ENCODE data around the gene KCTD19.
"Not testable (repeated sequence)": the region's sequence is repeated elsewhere in the genome, so short reads cannot be mapped to it uniquely, and the experiment has no call there.

The KCTD19 gene

GRCh38 chr16:67326472-67327309 is at the start of gene KCTD19, which contains the start of gene LRRC36:
TSS of gene KCTD19 (minus strand) at chr16:67326741. CDS start at chr16:67326707, 34 bp downstream.
TSS of gene LRRC36 (plus strand) at chr16:67326815. CDS start at chr16:67326863, 48 bp downstream.
- peak; percentile 61 to 62 for DNase-seq

- not testable (repeated sequence) for DNase-seq
These were observed 49.5 kb upstream of the KCTD19 start for GRCh38 chr16:67376012-67376411.

DNA sequence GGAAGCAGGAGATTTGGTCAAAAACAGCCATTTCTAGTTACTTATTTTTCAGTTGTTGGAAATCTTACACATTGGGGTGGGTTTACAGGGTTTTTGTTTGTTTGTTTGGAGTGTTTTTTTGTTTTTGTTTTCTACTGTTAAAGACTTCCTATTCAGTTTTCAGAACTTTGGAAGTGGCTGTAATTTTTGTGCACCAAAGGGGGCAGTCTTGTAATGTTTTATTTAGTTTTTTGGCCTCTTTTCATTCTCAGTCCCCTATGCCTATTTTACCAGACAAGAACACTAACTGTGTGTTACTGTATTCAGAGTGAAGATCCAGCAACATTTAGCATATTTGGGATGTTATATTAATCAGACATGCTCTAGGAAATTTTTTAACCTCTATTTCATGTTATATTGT is 46.1 kb upstream of the KCTD19 start:
- DNase-seq, result no peak

- no peak for DNase-seq
These were observed 44.1 kb upstream of the KCTD19 start for GRCh38 chr16:67370661-67371060.

DNA sequence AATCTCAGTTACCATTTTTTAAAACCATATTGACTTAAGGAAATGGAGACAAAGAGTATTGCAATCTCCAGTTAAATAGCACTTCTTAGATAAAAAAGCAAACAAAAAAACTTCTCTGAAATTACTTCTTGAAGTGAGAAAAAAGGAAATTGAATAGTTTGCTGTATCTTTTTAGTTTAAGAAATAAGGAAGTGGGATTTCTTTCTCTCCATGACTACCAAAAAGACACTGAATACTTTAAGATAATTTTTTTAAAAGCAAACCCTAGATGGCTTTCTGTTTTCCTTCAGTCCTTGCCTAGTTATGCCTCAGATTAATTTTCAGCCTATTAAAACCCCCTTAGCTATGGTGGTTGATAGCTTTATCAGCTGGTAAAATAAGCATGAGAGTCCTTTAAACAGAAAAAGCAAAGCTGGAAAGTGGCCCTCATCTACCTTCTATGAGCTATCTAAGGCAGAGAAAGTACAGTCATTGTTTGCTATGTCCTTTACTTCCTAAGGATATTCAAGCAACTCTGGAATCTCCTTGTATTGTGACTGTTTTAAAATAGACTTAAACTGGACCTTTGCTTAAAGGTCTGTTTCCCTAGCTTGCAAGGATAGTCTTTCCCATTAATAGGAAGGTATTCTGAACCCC is 38.2 kb upstream of the KCTD19 start:
- no peak for DNase-seq

DNA sequence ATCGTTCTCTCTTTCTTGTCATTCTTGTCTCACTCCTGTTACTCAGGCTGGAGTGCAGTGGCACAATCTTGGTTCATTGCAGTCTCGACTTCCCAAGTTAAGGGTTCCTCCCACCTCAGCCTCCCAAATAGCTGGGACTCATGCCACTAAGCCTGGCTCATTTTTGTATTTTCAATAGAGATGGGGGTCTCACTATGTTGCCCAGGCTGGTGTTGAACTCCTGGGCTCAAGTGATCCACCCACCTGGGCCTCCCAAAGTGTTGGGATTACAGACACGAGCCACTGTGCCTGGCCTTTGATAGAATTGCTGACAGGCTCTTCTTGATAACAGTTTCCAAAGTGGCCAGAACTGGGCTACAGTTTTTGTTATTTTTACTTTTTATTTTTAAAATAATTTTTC is 34.5 kb upstream of the KCTD19 start:
- DNase-seq, result no peak

GRCh38 chr16:67359540-67360269 is 33.2 kb upstream of the KCTD19 start:
- DNase-seq, result not testable (repeated sequence)

DNA sequence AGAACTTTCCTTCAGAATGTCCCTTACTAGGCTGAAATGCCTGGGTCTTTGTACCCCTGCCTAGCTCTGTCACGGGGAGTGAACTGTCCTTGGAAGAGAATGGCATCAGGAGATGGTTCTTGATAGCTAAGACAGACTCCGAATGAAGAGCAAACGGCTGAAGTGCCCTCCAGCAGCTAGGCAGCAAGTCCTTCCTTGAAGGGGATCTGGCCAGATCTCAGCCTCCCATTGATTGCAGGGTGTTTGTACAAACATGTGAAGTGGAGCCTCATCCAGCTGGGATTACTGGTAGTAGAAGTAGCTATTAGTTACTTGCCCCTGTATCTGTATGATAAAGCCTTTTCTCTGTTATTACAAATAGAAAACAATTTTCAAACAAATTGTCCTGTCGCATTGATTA is 31.0 kb upstream of the KCTD19 start:
- DNase-seq, result no peak

DNA sequence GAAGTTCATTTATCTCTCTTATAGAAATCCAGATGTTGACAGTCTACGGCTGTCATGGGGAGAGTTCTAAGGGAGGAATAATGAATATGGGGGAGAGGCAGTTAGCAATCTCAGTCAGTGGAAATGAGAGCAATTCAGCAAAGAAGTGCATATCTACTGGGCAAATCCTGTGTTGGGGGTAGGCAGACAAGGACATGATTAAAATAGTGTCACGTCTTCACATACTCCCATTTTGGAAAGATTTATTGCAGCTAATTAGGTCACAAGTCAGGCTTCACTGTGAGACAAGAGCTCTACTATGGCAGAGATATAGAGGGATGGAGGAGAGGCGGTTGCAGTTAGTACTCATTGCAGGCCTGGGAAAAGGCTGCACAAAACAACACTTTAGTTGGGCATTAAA is 29.9 kb upstream of the KCTD19 start:
- DNase-seq, result no peak

DNA sequence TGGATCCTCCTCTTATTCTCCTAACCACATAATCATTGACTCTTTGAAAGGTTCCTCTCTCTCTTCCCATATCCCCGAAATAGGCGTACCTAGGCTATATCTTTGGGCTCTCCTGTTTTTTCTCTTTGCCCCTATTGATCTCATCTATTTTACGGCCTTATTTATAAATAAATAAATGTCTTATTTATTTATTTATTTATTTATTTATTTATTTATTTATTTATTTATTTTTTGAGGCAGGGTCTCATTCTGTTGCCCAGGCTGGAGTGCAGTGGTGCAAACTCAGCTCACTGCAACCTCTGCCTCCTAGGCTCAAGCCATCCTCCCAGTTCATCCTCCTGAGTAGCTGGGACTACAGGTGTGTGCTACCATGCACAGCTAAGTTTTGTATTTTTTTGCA is 25.9 kb upstream of the KCTD19 start:
- not testable (repeated sequence) for DNase-seq

DNA sequence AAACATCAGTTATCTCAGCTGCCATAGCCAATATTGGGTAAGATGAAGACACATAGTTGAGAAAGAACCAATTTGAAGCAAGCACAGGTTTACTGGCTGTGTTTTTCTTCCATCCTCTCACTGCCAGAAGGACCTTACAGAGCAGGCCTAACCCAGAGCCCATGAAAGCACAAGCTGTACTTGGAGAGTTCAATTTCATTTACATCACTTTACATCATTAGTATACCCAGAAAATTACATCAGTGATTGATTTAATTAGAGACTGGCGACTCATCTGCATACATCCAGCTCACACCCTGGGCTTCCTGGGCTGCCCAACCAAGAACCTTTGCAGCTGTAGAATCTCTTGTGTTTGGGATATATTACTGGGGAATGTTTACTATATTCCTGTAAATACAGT is 23.8 kb upstream of the KCTD19 start:
- DNase-seq, result no peak

DNA sequence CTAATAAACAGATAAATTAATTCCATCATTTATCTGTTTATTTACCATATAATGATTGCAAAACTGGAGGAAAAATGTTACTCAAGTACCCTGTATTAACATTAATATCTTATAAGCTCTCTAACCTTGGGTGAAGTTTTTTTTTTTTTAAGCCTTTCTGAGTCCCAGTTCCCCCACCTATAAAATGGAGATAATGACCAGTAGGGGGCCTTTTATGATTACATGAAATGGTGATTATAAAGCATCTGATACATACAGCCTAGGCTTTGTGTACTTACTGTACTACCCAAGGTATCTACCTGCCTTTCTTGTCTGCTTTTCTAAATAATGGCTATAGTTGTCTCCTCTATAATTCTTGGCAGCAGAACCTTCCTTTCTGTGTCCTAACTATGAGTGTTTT is 22.6 kb upstream of the KCTD19 start:
- no peak for DNase-seq

- no peak for DNase-seq
These were observed 19.8 kb upstream of the KCTD19 start for GRCh38 chr16:67346341-67346740.

DNA sequence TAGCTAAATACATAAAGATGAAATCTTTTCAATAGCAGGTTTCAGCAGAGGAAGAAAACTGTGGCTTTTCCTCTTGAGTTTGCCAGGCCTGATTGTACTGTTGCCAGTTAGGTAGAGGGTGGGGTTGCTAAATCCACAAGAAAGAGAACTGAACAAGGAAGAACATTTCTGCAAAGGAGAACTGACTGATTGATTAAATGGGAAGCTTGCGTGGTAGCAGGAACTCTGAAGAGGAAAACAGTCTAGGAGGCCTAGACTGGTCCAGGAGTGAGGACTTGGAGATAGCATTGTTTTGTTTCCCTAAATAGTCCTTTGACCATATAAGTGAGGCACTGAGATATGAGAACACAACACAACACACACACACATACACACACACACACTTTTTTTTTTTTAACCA is 18.9 kb upstream of the KCTD19 start:
- DNase-seq, result no peak

- no peak for DNase-seq
These were observed 16.1 kb upstream of the KCTD19 start for GRCh38 chr16:67342616-67343015.

DNA sequence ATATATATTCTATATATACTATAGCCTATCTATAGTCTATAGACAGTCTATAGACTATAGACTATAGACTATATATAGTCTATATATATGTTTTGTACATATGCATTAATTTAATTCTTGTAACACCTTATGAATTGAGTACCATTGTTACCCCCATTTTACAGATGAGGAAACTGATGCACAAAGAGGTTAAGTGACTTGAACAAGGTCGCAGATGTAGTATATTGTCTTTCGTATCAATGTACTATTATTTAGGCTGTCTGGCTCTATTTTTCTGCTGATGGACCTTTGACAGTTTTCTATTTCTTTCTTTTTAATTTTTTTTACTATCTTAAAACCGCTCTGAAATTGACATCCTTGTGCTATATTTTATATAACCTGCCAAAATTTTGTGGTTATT is 14.7 kb upstream of the KCTD19 start:
- no peak for DNase-seq

DNA sequence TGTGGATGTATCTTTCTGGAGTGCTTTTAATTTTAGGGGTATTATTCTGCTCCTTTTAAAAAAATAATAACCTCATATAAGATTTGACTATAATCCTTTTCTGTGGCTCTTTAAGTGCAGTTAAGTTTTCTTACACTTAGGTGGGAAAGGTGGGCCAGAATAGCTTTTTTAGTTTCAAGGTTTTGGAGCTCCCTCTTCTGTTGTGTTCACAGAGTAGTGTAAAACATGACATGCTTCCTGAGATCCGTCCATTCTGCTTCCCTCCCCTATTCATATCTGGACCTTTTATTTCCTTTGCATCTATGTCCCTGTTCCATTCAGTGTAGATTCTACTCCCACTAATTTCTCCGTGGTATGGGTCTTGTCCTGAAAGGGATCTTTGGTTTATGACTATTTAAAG is 12.9 kb upstream of the KCTD19 start:
- DNase-seq, result no peak

GRCh38 chr16:67336648-67337047 is 10.1 kb upstream of the KCTD19 start:
- DNase-seq, result no peak

DNA sequence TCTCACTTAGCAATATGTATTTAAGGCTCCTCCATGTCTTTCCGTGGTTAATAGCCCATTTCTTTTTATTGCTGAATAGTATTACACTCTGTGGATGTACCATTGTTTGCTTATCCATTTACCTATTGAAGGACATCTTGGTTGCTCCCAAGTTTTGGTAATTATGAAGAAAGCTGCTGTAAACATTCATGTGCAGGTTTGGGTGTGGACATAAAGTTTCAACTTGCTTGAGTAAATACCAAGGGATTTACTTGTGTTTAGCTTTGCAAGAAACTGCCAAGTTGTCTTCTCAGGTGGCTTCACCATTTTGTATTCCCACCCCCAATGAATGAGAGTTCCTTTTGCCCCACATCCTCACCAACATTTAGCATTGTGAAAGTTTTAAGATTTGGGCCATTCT is 9.6 kb upstream of the KCTD19 start:
- no peak for DNase-seq

GRCh38 chr16:67333315-67333714 is 6.8 kb upstream of the KCTD19 start:
- DNase-seq, result no peak

DNA sequence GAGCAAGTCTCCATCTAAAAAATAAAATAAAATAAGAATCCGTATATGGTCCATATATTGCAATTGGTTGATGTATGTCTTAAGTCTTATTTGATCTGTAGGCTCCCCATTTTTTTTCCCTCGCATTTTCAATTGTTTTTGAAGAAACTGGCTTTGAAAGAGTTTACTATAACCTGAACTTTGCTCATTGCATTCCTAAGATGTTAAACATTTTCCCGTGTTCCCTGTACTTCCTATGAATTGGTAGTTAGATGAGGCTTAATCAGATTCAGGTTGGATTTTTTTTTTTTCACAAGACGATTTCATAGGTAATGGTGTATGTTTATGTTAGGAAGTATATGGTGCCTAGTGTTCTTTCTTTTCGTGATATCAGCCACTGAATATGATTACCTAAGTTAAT is 3.4 kb upstream of the KCTD19 start:
- no peak for DNase-seq

DNA sequence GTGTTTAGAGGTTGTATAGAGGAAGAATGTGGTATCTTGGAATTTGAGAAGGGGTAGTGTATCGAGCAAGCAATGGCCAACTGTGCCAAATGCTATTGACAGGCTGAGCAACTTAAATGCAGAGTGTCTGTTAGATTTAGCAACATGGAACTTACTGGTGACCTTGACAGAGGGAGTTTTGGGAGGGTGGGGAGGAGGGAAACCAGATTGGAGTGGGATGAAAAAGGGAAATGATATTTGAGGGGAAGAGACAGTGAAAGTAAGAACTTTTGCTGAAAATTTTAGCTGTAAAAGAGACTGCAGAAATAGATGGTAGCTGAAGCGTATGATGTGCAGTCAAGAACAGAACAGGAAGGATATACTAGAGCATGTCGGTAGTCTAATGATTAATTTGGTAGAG is 1.2 kb upstream of the KCTD19 start:
- no peak for DNase-seq

DNA sequence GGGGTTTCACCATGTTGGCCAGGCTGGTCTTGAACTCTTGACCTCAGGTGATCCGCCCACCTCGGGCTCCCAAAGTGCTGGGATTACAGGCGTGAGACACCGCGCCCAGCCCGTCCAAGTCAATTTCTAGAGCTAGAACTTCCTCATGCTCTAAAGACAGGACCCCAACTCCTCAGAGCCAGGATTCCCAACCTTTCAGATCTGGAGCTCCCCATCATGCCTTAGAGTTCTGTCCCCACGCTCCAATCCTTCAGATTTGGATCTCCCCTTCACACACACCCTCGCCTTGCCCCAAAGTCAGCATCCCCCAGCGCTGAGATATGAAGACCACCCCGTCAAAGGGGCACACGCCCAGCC is 448 bp downstream of the KCTD19 start:
- no peak for DNase-seq

- DNase-seq, result no peak
These were observed 8.7 kb downstream of the KCTD19 start for GRCh38 chr16:67317853-67318252.

Measured in stimulated activated CD4-positive, alpha-beta T cell treated with anti-CD3 and anti-CD28 coated beads, Interleukin-2, amount 100 ng/mL, for 48 hours (primary cell).